Embryonic facial prominence (tissue), 1 donor: ENCODE data around the gene KSR1.
"Not testable (repeated sequence)": the region's sequence is repeated elsewhere in the genome, so short reads cannot be mapped to it uniquely, and the experiment has no call there.

Experiments
- DNase-seq: peaks from one replicate; pipeline ENCODE4 v3.0.0-alpha.2; 2016; ENCODE audit errors: extremely low spot score

The KSR1 gene

GRCh38 chr17:27633312-27634025 is 177.2 kb downstream of the KSR1 start:
- no peak for DNase-seq

- no peak for DNase-seq
These were observed 177.7 kb downstream of the KSR1 start for GRCh38 chr17:27634026-27634335.

DNA sequence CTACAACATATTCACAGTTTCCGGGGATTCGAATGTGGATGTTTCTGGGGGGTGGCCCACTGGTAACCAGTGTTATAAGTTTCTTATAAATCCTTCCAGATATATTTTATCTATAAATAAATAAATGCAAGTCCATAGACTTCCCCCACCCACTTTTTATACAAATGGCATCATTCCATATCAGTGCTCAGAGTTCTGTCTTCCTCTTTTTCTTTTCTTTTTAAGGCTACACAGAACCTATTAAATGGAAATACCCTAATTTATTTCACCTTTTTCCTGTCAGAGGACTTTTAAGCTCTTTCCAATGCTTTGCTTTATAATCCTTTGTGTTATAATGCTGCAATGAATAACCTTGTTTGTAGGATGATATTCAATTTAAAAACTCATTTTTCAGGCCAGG is 178.5 kb downstream of the KSR1 start:
- DNase-seq = no peak

GRCh38 chr17:27635275-27635823 is 179.1 kb downstream of the KSR1 start:
- DNase-seq = no peak

GRCh38 chr17:27636005-27636520 is 179.8 kb downstream of the KSR1 start:
- DNase-seq = not testable (repeated sequence)

DNA sequence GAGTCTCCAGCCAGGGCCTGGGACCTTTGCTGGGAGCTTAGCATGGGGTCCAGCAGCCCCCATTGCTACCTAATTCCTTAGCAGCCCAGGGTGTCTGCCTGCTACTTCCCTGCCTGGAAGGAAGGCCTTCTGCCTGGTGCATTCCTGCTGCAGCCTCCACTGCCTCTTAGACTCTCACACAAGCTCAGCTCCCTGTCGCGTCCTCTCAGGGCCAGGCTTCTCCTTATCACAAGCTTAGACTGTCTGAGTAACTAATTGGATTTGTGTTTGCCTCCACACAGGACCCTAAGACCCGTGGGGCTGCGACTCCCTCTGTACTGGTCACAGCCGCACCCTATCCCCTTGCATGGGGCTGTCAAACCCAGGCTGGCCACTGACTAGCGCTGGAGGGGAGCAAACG is 181.6 kb downstream of the KSR1 start:
- DNase-seq = not testable (repeated sequence)

GRCh38 chr17:27638415-27638914 is 182.2 kb downstream of the KSR1 start:
- DNase-seq = not testable (repeated sequence)

GRCh38 chr17:27640790-27641189 is 184.5 kb downstream of the KSR1 start:
- DNase-seq = no peak

DNA sequence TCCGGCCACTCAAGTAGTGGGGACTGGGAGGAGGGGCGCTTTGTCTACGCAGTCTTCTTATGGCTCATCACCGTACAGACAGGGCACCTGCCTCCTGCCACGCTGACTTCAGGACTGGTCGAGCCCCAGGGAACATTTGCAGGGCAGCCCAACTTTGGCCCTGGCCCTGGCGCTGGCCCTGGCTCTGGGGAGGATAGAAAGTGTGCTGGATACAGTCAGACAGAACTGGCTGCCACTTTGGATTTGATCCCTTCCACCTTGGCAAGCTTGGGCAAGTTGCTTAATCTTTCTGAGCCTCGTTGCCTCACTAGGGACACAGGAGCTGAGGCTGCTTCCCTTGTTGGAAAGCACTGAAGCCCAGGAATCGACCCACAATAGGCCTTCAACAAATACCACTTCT is 188.3 kb downstream of the KSR1 start:
- no peak for DNase-seq

GRCh38 chr17:27645621-27646020 is 189.4 kb downstream of the KSR1 start:
- not testable (repeated sequence) for DNase-seq

GRCh38 chr17:27646232-27646631 is 190.0 kb downstream of the KSR1 start:
- no peak for DNase-seq

DNA sequence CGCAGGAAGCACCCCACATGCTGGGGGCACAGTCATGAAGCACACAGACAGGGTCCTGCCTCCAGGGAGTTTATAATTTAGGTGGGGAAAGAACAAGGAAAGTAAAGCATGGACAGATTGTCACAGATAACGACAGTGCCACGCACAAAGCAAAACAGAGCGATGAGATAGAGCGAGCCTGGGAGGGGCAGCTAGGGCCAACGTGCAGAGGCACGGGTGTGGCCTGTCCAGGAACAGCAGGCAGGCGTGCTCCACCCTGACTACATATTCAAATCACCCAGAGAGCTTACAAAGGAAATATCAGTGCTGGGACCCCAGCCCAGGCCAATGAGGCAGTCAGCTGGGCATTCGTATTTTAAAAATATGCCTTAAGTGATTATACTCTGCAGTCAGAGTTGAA is 191.5 kb downstream of the KSR1 start:
- no peak for DNase-seq

DNA sequence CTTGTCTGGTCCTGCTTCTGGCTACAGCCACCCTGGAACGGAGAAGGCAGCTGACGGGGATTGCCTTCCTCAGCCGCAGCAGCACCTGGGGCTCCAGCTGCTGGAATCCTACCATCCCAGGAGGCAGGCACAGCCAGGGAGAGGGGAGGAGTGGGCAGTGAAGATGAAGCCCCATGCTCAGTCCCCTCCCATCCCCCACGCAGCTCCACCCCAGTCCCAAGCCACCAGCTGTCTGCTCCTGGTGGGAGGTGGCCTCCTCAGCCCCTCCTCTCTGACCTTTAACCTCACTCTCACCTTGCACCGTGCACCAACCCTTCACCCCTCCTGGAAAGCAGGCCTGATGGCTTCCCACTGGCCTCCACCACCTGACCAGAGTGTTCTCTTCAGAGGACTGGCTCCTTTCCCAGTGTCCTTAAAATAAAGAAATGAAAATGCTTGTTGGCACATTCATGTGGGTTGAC is 192.9 kb downstream of the KSR1 start:
- not testable (repeated sequence) for DNase-seq

- no peak for DNase-seq
These were observed 193.7 kb downstream of the KSR1 start for GRCh38 chr17:27649929-27650328.

DNA sequence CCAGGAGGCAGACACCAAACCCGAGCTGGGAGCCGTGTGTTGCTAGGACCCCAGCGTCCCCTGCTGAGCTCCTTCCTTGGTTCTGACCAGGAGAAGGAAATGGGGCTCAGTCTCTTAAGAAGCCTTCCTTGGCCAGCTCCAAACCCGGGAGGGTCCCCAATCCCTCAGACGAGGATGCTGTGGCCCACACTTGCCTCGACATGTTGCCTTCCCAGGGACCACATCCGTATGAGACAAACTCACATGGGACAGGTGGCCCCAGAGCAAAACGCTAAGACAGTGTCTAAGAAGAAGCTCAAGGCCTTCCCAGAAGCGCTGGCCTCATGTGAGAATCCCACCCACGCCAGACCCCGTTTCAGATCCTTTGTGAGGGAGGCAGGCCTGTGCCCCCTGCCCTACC is 194.6 kb downstream of the KSR1 start:
- no peak for DNase-seq

DNA sequence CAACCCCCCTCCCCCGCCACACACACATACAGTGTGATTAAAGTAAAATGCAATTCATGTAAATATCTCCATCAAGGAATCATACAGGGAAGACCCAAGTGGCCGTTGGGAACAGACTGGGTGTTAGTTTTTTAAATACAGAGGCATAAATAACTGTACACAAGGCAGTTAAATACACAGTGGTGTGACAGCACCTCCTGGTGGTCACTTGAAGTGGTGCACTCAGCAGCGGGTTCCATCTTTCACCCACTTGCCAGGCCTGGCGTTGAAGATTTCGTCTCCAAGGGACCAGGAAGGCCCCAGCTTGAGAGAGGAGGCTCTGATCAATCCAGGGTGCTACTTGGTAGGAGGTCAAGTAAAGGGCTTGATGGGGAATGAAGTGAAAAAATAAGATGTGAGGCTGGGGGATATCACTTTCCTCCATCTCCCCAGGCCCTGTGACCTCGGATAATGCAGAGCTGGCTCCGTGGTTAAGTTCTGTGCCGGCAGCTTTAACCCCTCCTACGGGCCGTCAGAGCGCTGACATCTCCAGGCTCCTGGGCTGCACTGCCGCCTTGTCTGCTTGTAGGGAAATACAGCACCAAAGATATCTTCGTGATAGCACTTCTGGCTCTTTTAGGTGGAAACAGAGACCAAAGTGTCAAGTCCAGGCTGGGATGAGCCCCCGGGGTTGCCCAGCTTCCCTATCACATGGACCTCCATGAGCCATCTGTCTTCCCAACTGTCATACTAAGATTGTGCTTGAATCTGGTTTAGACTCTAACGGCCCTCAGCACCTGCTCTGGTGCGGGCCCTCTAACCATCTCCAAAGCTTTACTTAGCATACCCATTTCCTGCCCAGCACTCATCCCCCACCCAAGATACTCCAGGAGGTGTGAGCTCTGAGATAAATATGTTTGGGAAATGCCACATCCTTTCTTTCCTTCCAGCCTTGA is 195.4 kb downstream of the KSR1 start:
- no peak for DNase-seq

DNA sequence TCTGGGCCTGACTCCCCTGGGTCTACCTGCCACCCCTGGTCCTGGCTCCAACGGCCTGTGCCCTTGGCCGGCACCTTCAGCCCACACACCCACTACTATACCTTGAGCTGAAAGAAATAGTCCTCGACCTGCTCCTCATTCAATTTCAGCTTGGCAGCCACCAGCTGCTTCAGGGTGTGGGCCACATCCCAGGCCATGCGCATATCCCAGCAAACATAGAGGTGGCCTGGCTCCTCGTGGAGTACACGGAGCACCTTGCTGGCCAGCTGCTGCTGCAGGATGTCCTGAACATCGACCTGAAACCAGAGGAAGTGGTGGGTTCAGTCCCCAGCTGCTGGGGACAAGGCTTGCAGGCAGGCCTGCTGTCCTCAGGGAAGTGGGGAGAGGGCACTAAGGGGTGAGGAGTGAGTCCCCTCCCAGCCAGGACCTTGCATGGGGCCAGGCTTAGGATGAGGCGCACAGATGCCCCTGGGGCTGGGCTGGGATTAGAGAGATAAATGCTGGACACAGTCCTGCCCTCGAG is 197.3 kb downstream of the KSR1 start:
- DNase-seq = not testable (repeated sequence)

GRCh38 chr17:27654136-27654535 is 197.9 kb downstream of the KSR1 start:
- DNase-seq = no peak

DNA sequence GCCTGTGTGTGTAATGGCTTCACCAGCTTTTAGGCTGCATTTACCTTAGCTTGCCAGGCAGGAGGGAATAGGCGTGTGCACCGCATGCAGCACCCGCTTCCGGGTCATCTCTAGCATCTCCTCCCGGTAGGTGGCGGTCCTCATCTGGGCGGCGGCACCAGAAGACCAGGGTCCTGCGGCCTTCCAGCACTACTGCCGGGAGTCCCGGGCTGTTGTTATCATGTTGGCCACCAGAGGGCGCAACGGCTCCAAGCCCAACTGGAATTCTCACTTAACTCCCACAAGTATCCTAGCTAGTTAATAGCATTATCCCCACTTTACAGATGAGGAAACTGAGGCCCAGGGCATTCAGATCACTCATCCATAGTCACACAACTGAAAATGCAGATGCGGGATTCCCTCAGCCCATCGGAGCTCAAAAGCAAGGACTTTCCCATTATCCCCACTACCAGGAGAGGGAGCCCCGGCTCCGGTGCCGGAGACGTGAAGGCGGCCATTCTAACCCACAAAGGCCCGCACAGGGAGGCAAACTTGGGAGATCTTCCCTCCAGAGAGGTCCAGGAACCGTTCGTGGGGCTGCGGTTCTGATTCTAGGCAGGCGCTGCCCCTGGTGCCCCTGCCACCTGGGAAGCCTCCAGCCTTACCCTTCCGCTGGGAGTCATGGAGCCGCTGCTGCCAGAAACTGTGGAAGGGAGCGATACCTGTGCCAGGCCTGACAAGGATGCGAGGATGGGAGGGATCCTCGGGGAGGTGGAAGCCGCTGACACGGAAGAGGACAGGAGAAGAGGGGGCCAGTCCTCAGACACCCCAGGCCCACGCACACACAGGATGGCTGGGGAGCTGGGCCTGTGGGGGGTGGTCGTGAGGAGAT is 198.6 kb downstream of the KSR1 start:
- no peak for DNase-seq

- not testable (repeated sequence) for DNase-seq
These were observed 199.4 kb downstream of the KSR1 start for GRCh38 chr17:27655525-27656111.

- not testable (repeated sequence) for DNase-seq
These were observed 200.4 kb downstream of the KSR1 start for GRCh38 chr17:27656620-27657019.
